ENCODE data around the gene BIRC2. TPM values are rescaled to one million over a fixed set of nuclear protein-coding genes. Genes with fewer than 3 reads are reported as not detected.
A peak's percentile ranks its signal among the peaks of the same experiment; 100 is the strongest.

BIRC2 gene
- total and polyA plus RNA-seq, 9 donors, result 23.7 to 57.8 (median 33.6) TPM

DNA sequence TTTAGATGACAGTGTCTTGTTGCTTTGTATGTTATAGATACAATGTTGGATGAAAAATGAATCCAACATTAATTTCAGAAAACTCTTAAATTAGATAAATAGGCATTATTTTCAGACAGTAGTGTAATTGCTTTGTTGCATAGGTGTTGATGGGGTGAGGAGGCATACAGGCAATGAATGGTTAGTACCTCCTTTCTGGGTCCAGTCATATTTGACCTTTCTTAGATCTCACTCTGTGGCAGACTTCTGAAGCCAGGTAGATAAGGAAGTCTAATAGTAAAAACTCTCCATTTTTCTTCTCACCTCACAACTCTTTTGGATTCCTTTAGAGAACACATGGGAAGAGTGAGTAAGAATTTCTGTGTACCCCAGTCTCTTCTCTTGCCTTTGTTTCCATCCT is 31.8 kb downstream of the BIRC2 start:
- peaks cover under 1% of the 10 kb centered on the region for H3K4me1 ChIP-seq (ENCODE audit: insufficient read depth)
- H3K4me3 ChIP-seq, result no peak overlapping the region
- intact Hi-C loops (cut with DNase I), result no loop called here
- DNase-seq, result no peak
- H3K9me3 ChIP-seq, result no peaks in the 10 kb centered on the region
- no peaks in the 10 kb centered on the region for H3K36me3 ChIP-seq
- no peak overlapping the region for H3K27ac ChIP-seq
- no peaks in the 10 kb centered on the region for H3K27me3 ChIP-seq
- TF ChIP-seq EP300 (IDR thresholded peaks at IDR 0.05), result no peak
- no peak for TF ChIP-seq POLR2A (IDR thresholded peaks at IDR 0.05)
- TF ChIP-seq, protein P1, sequence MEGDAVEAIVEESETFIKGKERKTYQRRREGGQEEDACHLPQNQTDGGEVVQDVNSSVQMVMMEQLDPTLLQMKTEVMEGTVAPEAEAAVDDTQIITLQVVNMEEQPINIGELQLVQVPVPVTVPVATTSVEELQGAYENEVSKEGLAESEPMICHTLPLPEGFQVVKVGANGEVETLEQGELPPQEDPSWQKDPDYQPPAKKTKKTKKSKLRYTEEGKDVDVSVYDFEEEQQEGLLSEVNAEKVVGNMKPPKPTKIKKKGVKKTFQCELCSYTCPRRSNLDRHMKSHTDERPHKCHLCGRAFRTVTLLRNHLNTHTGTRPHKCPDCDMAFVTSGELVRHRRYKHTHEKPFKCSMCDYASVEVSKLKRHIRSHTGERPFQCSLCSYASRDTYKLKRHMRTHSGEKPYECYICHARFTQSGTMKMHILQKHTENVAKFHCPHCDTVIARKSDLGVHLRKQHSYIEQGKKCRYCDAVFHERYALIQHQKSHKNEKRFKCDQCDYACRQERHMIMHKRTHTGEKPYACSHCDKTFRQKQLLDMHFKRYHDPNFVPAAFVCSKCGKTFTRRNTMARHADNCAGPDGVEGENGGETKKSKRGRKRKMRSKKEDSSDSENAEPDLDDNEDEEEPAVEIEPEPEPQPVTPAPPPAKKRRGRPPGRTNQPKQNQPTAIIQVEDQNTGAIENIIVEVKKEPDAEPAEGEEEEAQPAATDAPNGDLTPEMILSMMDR (IDR thresholded peaks at IDR 0.05), result no peak

DNA sequence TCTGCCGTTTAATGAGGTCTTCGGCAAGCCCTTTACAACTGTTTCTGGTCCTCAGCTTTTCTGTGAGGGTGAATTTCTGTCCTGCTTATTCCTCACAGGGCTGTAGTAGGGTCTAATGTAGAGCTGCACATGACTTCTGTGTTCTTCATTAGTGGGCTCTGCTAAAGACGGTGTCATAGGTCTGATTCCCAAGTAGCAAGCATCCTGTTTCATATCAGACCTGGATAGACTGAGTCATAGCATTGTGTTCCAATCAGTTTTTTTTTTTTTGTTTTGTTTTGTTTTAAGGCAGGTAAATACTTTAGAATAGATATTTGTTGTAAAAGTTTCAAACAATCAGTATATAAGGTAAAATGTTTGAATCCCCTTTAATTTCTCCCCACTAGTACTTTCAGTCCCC is 35.4 kb downstream of the BIRC2 start:
- no peaks in the 10 kb centered on the region for H3K9me3 ChIP-seq
- no peaks in the 10 kb centered on the region for H3K36me3 ChIP-seq
- DNase-seq, result no peak
- TF ChIP-seq, protein P1 (IDR thresholded peaks at IDR 0.05), result no peak
- TF ChIP-seq POLR2A (IDR thresholded peaks at IDR 0.05) (no peak), EP300 (IDR thresholded peaks at IDR 0.05) (no peak)
- intact Hi-C loops (cut with DNase I), result no loop called here
- no peak overlapping the region for H3K4me3 ChIP-seq
- 92 to 95% (median 94%) methylated on average over 3 of the region's 3 CpGs for WGBS, 3 donors
- H3K27ac ChIP-seq, result no peak overlapping the region
- peaks cover 12% of the 10 kb centered on the region for H3K4me1 ChIP-seq (ENCODE audit: insufficient read depth)
- no peaks in the 10 kb centered on the region for H3K27me3 ChIP-seq

DNA sequence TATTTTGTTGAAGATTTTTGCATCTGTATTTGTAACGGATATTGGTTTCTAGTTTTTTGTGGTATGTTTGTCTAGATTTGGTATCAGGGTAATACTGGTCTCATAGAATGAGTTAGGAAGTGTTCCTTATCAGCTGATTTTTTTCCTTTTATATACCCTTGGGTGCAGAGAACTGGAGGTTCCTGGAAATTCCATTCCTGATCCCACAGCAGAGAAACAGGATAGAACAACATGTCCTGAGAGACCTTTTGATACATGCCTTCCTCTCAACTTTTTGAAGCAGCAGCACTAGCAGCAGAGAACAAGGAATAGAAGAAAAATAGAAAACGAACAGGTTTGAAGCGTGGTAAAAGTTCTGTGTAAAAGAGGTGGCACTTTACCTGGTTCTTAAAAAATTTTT is 36.8 kb downstream of the BIRC2 start:
- Histone ChIP-seq H3K9me3 (no peaks in the 10 kb centered on the region), H3K36me3 (no peaks in the 10 kb centered on the region), H3K27me3 (no peaks in the 10 kb centered on the region), H3K4me3 (no peak overlapping the region), H3K27ac (no peak overlapping the region), H3K4me1 (ENCODE audit: insufficient read depth) (peaks cover 12% of the 10 kb centered on the region)
- WGBS, 3 donors, result 80 to 86% (median 83%) methylated on average over 3 of the region's 3 CpGs
- no peak for DNase-seq
- intact Hi-C loops (cut with DNase I), result no loop called here
- TF ChIP-seq EP300 (IDR thresholded peaks at IDR 0.05) (no peak), POLR2A (IDR thresholded peaks at IDR 0.05) (no peak)
- TF ChIP-seq, protein P1 (IDR thresholded peaks at IDR 0.05), result no peak

DNA sequence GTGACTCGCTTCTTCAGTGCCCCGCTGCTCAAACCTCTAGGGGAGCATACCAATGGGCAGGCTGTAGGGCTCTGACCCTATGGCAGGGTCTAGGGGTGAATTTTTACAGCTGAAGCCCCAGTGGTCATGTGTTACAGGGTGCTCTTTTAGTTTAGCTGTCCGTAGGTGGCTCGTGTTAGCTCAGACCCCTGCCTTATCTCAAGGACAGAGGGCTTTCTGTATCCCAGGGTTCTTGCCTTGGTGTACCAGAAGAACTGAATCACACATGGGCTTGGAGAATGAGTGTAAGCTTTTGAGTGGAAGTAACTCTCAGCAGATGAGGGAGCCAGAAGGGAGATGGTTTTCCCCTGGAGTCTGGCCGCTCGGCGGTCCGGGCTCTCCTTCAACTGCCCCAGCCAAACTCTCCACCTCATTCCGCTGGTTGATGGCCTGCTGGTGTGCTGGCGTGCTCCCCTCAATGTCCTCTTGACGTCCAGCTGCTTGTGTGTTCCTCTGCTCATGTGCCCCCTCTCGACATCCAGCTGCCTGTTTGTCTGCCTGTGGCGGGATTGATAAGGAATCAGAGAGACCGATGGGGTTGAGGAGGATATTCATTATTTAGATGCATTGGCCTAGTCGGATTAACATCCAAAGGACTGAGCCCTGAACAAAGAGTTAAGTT is 37.5 kb downstream of the BIRC2 start:
- TF ChIP-seq, protein P1 (IDR thresholded peaks at IDR 0.05), result no peak
- no peak for TF ChIP-seq EP300 (IDR thresholded peaks at IDR 0.05)
- Histone ChIP-seq H3K9me3 (no peaks in the 10 kb centered on the region), H3K4me1 (ENCODE audit: insufficient read depth) (peaks cover 12% of the 10 kb centered on the region), H3K27me3 (no peaks in the 10 kb centered on the region), H3K4me3 (no peak overlapping the region), H3K36me3 (no peaks in the 10 kb centered on the region), H3K27ac (peak overlapping the region in 1 of 2 donors; percentile 32)
- WGBS, 3 donors, result 25 to 35% (median 32%) methylated on average over 15 of the region's 15 CpGs
- peak; percentile 31 to 60 (median 40) for DNase-seq
- intact Hi-C loops (cut with DNase I), result no loop called here
